Neural crest cell (in vitro differentiated cells): ENCODE results near the gene CARMIL3. TPM values are rescaled to one million over a fixed set of nuclear protein-coding genes. Genes with fewer than 3 reads are reported as not detected.

Source experiments
- DNase-seq: peaks from one replicate; pipeline ENCODE4 v3.0.0; 2021; ENCODE audit warnings: low read depth, mixed read lengths, low spot score
- H3K27ac Mint-ChIP-seq: one replicate; pipeline ENCODE4 v1.8.0; 2021; ENCODE audit warnings: mild to moderate bottlenecking, mixed read lengths; ENCODE audit not compliant: unreplicated experiment
- H3K27me3 Mint-ChIP-seq: 2 replicates; pipeline ENCODE4 v1.8.0; 2021; ENCODE audit warnings: low read depth, mild to moderate bottlenecking, mixed read lengths
- H3K36me3 Mint-ChIP-seq: 2 replicates; pipeline ENCODE4 v1.8.0; 2021; ENCODE audit warnings: low read depth, mild to moderate bottlenecking, mixed read lengths
- H3K4me1 Mint-ChIP-seq: 2 replicates; pipeline ENCODE4 v1.8.0; 2021; ENCODE audit warnings: mixed read lengths
- H3K4me3 Mint-ChIP-seq: one replicate; pipeline ENCODE4 v1.8.0; 2021; ENCODE audit warnings: mild to moderate bottlenecking, mixed read lengths
- H3K9me3 Mint-ChIP-seq: 2 replicates; pipeline ENCODE4 v1.8.0; 2021; ENCODE audit warnings: mixed read lengths
- total RNA-seq: library from RNA; stranded (reverse); gene quantifications from 2 replicates; pipeline ENCODE4 v1.2.1, GENCODE V29; 2021
- TF ChIP-seq, protein P1 (sequence below): fragments of 200-600 bp; sonication (generic); conservative IDR thresholded peaks from 2 replicates; pipeline ENCODE4 v1.5.0; 2021; ENCODE audit warnings: antibody characterized with exemption, mild to moderate bottlenecking

The CARMIL3 gene
- total RNA-seq, 1 donor from 2014 or later, result 9.4 TPM

DNA sequence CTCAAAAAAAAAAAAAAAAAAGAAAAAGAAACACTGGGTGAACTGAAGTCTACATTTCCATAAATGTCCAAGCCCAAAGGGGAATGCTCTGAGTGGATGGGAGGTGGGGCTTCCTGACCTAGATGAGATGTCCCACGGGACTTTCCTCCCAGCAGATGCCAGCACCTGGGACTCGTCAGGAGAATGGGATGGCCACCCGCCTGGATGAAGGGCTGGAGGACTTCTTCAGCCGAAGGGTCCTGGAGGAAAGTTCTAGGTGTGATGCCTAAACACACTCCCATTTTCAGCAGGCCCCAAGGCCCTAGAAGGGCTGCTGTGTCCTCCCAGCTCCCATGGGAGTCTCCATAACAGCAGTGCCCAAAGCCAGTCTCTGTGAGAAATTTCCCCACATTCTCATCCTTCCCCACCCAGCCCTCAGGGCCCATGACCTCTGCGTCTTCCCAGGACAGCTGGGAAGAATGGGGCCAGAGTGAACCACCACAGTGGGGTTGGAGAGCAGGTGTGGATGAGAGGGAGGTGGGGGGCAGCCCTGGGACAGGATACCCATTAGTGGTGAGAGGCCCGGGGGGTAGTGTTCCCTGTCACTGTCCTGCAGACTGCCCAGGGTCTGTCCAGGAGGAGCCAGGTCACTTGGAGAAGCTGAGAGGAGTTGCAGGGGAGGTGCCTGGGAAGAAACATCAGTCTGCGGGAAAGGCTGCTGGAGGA lies 12.4 kb downstream of the CARMIL3 start:
- peak overlapping the region; percentile 35 for H3K27ac Mint-ChIP-seq
- DNase-seq, result no peak
- no peaks in the 10 kb centered on the region for H3K27me3 Mint-ChIP-seq
- no peaks in the 10 kb centered on the region for H3K36me3 Mint-ChIP-seq
- TF ChIP-seq, protein P1, sequence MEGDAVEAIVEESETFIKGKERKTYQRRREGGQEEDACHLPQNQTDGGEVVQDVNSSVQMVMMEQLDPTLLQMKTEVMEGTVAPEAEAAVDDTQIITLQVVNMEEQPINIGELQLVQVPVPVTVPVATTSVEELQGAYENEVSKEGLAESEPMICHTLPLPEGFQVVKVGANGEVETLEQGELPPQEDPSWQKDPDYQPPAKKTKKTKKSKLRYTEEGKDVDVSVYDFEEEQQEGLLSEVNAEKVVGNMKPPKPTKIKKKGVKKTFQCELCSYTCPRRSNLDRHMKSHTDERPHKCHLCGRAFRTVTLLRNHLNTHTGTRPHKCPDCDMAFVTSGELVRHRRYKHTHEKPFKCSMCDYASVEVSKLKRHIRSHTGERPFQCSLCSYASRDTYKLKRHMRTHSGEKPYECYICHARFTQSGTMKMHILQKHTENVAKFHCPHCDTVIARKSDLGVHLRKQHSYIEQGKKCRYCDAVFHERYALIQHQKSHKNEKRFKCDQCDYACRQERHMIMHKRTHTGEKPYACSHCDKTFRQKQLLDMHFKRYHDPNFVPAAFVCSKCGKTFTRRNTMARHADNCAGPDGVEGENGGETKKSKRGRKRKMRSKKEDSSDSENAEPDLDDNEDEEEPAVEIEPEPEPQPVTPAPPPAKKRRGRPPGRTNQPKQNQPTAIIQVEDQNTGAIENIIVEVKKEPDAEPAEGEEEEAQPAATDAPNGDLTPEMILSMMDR, result no peak
- no peaks in the 10 kb centered on the region for H3K4me1 Mint-ChIP-seq
- no peaks in the 10 kb centered on the region for H3K9me3 Mint-ChIP-seq
- H3K4me3 Mint-ChIP-seq, result no peak overlapping the region

DNA sequence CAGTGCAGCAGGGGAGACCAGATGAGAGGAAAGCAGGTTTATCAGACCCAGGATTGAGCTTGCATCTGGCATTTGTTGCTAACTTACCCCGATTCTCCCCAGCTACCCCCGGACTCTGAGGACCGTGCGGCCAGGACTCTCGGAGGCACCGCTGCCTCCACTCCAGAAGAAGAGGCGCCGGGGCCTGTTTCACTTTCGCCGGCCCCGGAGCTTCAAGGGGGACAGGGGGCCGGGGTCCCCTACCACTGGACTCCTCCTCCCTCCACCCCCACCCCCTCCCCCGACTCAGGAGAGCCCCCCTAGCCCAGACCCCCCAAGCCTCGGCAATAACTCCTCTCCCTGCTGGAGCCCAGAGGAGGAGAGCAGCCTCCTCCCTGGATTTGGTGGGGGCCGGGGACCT lies 13.0 kb downstream of the CARMIL3 start:
- no peak for DNase-seq
- TF ChIP-seq, protein P1, result no peak
- H3K27me3 Mint-ChIP-seq, result no peaks in the 10 kb centered on the region
- no peaks in the 10 kb centered on the region for H3K9me3 Mint-ChIP-seq
- H3K4me3 Mint-ChIP-seq, result no peak overlapping the region
- no peaks in the 10 kb centered on the region for H3K36me3 Mint-ChIP-seq
- no peak overlapping the region for H3K27ac Mint-ChIP-seq
- H3K4me1 Mint-ChIP-seq, result no peaks in the 10 kb centered on the region

DNA sequence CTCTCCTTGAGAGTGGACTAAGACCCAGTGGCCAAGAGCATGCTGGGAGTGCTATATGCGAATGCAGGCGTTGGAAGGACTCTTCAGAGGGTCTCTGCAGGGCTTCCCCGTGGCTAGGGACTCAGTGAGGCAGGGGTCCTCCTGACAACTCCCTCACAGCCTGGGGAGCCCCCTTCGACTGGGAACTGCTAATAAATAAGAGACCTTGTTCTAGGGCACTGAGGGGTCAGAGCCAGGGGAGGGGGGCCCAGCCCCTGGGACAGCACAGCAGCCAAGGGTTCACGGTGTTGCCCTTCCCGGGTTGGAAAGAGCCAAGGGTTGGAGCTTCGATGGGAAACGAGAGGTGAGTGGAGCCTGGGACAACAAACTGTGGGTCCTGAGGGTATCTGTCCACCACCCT lies 13.6 kb downstream of the CARMIL3 start:
- no peak for DNase-seq
- Mint-ChIP-seq H3K9me3 (no peaks in the 10 kb centered on the region), H3K27me3 (peaks cover 3% of the 10 kb centered on the region), H3K36me3 (no peaks in the 10 kb centered on the region), H3K4me3 (no peak overlapping the region), H3K4me1 (no peaks in the 10 kb centered on the region), H3K27ac (no peak overlapping the region)
- TF ChIP-seq, protein P1, result no peak

DNA sequence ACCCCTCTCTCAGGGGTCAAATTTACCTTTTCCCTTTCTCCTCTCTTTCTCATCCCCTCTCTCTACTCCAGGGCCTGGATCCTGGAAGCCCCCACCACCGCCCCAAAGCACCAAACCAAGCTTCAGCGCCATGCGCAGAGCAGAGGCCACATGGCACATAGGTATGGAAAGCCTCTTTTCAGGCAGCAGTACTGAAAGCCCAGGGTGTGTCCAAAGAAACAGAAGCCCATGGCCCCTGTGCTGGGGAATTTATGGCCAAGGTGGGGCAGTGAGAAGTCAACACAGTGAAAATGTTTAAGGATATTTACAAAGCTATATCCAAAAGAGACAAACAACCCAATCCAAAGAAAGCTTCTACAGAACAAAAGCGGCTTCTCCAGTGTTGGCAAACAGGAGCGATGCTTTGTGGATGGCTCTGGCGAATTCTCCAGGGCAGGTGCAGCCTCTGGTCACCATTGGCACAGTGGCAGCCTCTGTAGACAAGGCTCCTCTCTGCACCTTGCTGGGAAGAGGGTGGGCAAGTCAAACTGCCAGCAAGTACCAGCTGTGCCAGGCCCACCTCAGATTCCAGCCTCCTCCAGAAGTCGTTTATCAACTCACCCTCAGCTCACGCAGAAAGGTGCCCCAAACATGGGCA lies 14.8 kb downstream of the CARMIL3 start:
- H3K4me1 Mint-ChIP-seq, result no peaks in the 10 kb centered on the region
- H3K27me3 Mint-ChIP-seq, result peaks cover 7% of the 10 kb centered on the region
- no peak for DNase-seq
- H3K27ac Mint-ChIP-seq, result no peak overlapping the region
- no peak overlapping the region for H3K4me3 Mint-ChIP-seq
- H3K9me3 Mint-ChIP-seq, result no peaks in the 10 kb centered on the region
- TF ChIP-seq, protein P1, result no peak
- H3K36me3 Mint-ChIP-seq, result no peaks in the 10 kb centered on the region

DNA sequence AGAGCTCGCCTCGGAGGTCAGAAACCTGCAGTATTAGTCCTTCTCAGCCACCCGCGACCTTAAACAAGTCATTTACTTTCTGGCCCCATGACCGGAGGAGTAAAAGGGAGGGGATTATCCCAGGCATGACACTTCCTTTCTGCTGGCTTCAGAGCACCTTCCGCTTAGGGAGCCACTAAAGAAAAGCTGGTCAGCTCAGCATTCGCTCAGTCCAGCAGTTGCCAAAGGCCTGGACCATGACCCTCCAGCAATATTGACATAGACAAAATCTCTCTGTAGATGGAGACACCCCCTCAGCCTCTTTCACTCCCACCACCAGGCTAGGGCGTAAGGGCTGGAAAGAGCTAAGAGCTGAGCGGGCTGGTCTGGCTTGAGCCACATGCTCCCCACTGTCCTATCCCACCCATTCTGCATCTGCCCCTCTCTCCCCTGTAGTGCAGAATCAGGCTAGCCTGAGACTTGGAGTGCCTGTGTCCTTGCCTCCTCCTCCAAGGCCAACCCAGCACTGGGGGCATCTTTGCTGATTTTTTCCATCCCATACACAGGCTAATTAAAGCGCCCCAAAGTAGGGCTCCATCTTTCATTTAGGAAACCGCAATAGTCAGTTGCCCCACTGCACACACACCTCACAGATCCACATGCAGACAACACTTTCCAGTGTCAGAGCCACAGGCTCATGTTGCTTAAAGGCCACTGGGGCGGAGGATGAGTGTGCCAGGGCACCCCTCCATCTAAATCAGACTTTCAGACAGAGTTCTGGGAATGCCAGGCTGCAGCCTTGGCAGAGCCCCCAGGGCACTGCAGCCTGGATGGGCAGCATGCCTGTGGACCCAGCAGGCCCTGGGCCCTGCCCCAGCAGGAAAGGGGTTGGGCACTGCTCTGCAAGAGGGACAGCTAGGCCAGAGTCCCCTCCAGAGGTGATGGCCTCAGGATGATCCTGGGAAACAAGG lies 15.6 kb downstream of the CARMIL3 start:
- no peaks in the 10 kb centered on the region for H3K9me3 Mint-ChIP-seq
- no peak for DNase-seq
- H3K27me3 Mint-ChIP-seq, result peaks cover 7% of the 10 kb centered on the region
- H3K4me3 Mint-ChIP-seq, result no peak overlapping the region
- no peak overlapping the region for H3K27ac Mint-ChIP-seq
- TF ChIP-seq, protein P1, result no peak
- H3K4me1 Mint-ChIP-seq, result no peaks in the 10 kb centered on the region
- no peaks in the 10 kb centered on the region for H3K36me3 Mint-ChIP-seq
